ENCODE data around the gene CDK10.

CDK10 gene

DNA sequence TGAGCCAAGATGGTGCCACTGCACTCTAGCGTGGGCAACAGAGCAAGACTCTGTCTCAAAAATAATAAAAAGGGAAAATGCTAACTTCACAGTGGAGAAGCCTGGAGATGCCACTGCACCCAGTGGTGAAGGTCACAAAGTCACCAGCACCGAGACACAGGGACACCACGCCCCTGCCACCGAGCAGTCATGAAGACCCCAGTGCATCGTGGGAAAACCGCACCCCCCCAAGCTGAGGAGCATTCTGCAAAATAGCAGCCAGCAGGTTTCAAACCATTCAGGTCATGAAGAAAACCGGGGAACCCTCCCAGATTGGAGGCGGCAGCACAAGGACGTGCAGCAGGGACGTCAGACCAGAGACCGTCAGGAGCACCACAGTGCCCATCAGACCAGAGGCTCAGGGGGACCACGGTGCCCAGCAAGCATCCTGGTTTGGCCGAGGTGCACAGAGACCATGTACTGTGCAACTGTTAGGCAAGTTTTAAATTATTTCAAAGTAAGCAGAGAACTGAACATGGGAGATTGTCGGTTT lies 42.7 kb upstream of the CDK10 start:
- no peak for DNase-seq (ENCODE audit: low read depth)
- TF ChIP-seq CTCF (conservative IDR thresholded peaks at IDR 0.05; ENCODE audit: low read length), result no peak

DNA sequence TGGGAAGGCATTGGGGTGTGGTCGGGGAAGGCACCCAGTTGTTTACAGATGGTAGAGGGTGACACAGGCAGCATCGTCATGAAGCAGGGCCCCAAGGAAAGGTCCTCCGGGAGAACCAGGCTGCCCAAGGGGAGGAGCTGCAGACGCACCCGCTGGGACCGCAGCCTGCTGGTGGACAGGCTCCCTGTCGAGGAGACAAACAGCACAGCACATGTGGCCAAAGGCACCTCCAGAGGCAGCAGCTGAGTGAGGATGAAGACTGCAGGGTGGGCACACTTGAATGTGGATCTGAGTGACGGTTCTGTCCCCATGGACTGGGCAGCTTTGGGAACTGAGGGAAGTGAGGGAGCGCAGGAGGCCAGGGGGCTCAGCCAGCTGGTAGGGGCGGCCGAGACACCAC lies 41.4 kb upstream of the CDK10 start:
- no peak overlapping the region for H3K4me3 ChIP-seq (ENCODE audit: low read length)
- DNase-seq (ENCODE audit: low read depth), result no peak

More for the DNA sequence above, 42.7 kb upstream of the CDK10 start:
- H3K4me3 ChIP-seq (ENCODE audit: low read length), result no peak overlapping the region

DNA sequence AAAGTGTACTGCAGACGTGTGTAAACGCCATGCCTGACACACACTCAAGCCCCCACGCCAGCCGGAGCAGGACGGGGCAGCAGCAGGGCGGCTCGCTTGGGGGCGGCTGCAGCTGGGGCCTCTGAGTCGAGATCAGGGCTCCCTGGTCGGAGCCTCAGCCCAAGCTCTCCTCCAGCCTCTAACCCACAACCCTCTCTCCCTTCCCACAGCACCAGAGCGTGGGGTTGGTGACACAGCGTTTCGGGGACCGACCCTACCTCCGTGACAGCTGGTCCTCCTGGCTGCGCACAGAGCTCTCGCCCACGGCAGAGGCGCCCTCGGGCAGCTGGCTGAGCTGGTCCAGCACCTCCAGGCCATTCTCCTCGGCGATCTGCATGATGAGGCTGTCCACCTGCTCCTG lies 40.2 kb upstream of the CDK10 start:
- TF ChIP-seq CTCF (conservative IDR thresholded peaks at IDR 0.05; ENCODE audit: low read length), result no peak
- DNase-seq (ENCODE audit: low read depth), result no peak
- no peak overlapping the region for H3K4me3 ChIP-seq (ENCODE audit: low read length)

More for the DNA sequence above, 41.4 kb upstream of the CDK10 start:
- no peak for TF ChIP-seq CTCF (conservative IDR thresholded peaks at IDR 0.05; ENCODE audit: low read length)

- no peak for TF ChIP-seq CTCF (conservative IDR thresholded peaks at IDR 0.05; ENCODE audit: low read length)
- DNase-seq (ENCODE audit: low read depth), result no peak
- no peak overlapping the region for H3K4me3 ChIP-seq (ENCODE audit: low read length)
Observed at GRCh38 chr16:89646906-89647305, 39.6 kb upstream of the CDK10 start.

- TF ChIP-seq CTCF (conservative IDR thresholded peaks at IDR 0.05; ENCODE audit: low read length), result no peak
- no peak for DNase-seq (ENCODE audit: low read depth)
- no peak overlapping the region for H3K4me3 ChIP-seq (ENCODE audit: low read length)
Observed at GRCh38 chr16:89651584-89651983, 34.9 kb upstream of the CDK10 start.

- no peak for DNase-seq (ENCODE audit: low read depth)
- no peak overlapping the region for H3K4me3 ChIP-seq (ENCODE audit: low read length)
- no peak for TF ChIP-seq CTCF (conservative IDR thresholded peaks at IDR 0.05; ENCODE audit: low read length)
Observed at GRCh38 chr16:89653656-89654295, 32.7 kb upstream of the CDK10 start.

GRCh38 chr16:89655062-89655643 lies 31.3 kb upstream of the CDK10 start:
- no peak for TF ChIP-seq CTCF (conservative IDR thresholded peaks at IDR 0.05; ENCODE audit: low read length)
- DNase-seq (ENCODE audit: low read depth), result no peak
- no peak overlapping the region for H3K4me3 ChIP-seq (ENCODE audit: low read length)
